Measurements from ENCODE around the gene ITGA6.

DNA sequence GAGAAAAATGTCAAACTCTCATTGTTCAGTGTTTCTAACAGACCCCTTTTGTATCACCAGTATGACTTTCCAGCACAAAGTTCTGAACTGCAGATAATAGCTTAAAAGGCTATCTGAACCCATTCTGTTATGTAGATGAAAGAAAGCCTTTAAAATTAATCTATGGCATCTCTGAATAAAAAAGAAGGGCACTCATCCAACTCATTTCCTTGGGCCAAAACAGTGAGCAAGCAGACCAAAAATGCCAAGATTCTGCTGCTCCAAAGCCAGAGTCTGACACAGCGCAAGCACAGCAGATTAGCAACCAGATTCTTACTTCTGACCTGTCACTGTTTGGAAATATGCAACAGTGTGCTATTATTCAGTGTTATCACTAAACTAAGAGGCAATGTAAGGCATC lies 22.6 kb upstream of the ITGA6 start:
- TF ChIP-seq, protein P1, sequence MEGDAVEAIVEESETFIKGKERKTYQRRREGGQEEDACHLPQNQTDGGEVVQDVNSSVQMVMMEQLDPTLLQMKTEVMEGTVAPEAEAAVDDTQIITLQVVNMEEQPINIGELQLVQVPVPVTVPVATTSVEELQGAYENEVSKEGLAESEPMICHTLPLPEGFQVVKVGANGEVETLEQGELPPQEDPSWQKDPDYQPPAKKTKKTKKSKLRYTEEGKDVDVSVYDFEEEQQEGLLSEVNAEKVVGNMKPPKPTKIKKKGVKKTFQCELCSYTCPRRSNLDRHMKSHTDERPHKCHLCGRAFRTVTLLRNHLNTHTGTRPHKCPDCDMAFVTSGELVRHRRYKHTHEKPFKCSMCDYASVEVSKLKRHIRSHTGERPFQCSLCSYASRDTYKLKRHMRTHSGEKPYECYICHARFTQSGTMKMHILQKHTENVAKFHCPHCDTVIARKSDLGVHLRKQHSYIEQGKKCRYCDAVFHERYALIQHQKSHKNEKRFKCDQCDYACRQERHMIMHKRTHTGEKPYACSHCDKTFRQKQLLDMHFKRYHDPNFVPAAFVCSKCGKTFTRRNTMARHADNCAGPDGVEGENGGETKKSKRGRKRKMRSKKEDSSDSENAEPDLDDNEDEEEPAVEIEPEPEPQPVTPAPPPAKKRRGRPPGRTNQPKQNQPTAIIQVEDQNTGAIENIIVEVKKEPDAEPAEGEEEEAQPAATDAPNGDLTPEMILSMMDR (IDR thresholded peaks at IDR 0.05; ENCODE audit: poor library complexity), result no peak
- TF ChIP-seq EZH2 (IDR thresholded peaks at IDR 0.05; ENCODE audit: borderline replicate concordance), result no peak
